ENCODE data around the gene DET1.
A peak's percentile ranks its signal among the peaks of the same experiment; 100 is the strongest.
"Not testable (repeated sequence)": the region's sequence is repeated elsewhere in the genome, so short reads cannot be mapped to it uniquely, and the experiment has no call there.

The DET1 gene

DNA sequence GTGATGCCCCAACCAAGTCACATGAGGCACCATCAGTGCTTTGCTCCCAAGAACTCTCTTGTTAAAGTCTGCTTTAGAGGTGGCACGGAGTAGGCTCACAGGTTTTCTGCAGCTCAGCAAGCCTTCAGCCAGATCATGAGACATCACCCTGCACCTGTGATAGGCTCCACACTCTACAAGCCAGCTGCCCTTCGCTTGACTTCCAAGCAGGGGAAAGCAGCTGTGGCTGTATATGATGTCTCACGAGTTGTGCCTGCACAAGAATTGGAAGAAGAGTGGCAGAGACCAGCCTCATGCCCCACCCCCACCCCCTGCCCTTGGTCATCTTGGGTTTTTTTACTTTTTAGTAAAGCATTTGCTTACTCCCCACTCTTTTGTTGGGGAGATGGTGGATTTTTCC, 56.4 kb downstream of the DET1 start:
- no peak for DNase-seq

DNA sequence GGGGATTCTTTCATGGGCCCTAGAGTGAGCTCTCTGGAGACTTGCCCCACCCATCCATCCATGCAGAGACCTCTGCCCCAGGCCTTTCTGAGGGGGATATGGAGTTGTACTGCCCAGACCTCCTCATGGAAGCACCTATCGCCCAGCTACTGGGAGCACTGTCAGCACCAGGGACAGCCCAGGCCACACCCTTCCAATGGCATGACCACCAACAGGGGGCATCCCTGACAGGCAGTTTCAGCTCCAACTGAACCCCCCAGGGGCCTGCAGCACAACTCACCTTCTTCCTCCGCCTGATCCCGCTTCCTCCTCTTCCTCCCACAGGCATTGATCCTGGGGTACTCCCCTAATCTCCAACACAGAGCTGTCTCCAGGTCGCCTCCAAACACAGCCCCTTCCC, 57.2 kb downstream of the DET1 start:
- DNase-seq, result no peak

- no peak for DNase-seq
Observed at GRCh38 chr15:88487796-88488523, 58.5 kb downstream of the DET1 start.

DNA sequence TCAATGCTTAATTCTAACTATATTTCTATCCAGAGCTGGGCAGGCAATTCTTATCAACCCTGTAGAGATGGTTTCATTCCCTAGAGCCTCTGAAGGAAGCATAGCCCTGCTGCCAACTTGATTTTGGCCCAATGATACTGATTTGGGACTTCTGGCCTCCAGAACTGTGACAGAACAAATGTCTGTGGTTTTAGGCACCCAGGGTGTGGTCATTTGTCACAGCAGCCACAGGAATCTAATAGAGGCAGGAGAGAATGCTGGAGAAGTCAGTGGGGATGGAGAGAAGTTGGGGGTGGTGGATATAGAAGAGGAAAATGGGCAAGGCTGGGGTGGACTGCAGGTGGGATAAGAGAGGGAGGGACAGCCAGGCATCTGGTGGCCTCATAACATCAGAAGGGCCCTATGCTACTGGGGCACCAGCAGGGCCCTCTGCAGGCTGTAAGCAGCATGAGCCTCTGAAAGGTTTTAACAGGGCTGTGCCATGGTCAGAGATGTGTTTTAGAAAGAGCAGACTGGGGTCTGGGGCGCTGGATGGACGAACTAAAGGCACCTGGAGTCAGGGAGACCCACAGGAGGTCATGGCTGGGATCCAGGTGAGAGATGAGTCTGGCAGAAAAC, 59.2 kb downstream of the DET1 start:
- no peak for DNase-seq

DNA sequence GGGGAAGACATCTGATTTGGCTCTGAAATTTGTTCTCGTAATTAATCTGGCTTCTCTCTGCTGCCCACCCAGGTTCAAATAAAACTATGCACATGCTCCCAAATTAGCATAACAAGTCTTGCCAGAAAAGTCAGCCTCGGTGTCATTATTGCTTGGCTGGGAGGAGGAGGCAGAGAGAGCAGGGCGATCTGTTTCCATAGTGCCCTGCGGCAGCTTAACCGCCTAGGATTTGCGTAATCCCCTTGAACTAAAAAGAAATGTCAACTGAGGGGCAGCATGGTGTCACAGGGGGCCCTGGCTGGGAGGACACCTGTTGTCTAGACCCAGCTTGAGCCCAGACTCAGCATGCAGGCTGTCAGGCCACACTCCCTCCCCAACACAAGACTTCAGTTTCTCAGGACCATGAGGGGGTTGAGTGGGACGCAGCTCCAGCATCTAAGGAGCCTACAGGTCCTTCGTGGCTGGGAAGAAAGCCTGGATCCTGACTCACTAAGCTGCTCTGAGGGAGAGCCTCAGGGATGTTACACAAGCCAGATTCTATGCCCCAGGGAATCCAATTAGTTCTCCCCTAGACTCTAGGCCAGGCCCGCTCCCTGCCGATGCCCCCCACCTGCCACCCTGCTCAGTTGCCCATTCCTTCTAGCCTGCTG, 61.7 kb downstream of the DET1 start:
- no peak for DNase-seq

- DNase-seq, result no peak
Observed at GRCh38 chr15:88482263-88482662, 64.2 kb downstream of the DET1 start.

DNA sequence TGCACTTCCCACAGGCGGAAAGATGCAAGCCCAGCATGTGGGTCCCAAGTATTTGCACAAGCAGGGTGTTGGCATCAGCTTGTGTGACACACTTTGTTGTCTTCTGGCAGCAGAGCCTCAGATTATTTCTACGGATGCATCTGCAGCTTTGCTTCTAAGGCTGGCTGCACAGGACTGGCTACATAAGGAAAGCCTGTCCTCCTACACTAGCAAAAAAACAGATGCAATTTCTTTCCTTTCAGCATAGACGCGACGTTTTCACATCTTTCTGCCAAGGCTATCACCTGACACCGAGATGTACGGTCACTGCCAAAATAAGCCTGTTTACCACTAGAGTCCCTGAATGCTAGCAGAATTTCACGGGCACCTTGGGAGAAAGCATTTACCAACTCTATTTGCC, 65.5 kb downstream of the DET1 start:
- DNase-seq, result no peak

GRCh38 chr15:88479169-88479568, 67.3 kb downstream of the DET1 start:
- DNase-seq, result no peak

DNA sequence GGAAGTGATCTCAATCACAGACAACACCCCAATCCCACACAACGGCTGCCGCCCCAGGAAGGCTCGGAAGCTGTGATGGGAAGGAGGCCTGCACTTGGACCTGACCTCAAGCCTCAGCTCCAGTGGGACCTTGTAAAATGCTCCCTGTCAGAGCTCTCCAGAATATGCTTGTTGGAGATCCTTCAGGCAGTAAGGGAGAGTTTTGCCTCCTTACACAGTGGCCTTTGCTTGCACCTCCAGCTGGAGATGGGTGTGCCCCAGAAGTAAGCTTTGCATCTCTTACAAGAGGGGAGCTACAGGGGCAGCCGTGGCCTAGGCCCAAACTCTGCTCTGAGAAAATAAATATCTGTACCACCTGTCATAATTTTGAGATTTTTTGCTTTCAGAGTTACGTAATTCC, 68.6 kb downstream of the DET1 start:
- DNase-seq, result no peak

DNA sequence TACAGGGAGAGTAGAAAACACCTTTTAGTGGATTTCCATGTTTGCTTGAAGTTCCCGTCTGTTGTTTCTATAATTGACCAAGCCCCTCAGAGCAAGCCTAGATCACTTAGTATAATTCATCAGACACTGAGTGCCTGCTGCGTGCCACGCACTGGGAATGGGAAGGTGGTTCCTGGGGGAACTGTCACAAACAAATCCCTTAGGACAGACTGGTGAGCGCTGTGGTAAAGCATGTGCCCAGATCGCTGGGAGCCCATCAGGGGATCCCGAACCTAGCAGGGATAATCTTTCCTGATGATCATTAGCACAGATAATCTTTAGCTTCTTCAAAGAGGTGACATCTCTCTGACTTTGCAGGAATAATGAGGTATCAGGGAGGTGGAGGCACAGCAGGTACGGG, 69.4 kb downstream of the DET1 start:
- no peak for DNase-seq

- DNase-seq, result peak in 1 of 2 donors; percentile 11
Observed at GRCh38 chr15:88476635-88477060, 69.8 kb downstream of the DET1 start.

- not testable (repeated sequence) for DNase-seq
Observed at GRCh38 chr15:88473661-88474293, 72.7 kb downstream of the DET1 start.

DNA sequence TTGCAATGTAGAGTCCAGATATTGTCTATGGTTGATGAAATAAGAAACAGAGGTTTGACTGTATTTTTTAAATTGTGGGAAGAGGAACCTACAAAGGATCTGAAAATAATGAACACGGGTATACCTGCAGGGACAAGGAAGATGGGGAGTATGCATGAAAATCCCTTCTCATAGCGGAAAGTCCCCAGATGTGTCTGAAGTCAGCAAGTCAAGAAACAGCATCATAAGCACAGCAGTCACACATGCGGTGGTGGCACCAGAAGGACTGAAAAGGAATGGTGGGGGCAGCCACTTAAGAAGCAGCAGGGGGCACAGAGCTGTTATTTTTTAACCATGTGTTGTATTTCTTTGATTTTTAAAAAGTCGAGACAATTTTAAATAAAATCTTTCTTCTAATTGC, 74.3 kb downstream of the DET1 start:
- no peak for DNase-seq

DNA sequence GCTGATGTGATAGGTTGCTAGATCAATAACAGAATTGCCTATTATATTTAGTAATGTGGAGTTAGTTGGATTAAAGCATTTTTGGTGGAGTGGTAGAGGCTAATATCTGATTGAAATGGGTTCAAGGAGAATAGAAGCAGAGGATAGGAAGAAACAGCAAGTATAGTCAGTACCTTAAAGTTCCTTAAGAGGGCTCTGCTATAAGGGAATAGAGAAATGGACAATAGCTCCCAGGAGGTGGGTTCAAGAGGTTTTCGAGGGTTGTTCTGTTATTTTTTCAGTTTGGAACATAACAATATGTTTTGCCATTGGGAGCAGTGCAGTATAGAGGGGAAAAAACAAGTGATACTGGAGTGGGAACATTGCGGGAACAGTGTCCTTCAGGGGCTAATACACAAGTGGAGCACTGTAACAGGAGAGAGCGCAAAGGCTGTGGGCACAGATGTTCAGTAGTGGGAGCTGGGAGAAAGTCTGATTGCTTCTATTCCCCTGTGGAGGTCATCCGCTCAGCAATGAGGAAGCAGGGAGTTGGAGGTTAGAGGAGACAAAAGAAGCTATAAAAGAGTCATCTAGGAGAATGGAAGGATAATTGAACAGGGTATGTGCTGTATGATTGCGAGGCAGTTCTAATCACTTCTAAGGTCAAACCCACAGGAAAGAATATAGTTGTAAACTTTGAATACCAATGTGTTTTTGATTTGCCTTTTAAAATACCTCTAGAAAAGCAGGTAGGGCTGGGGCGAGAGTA, 75.7 kb downstream of the DET1 start:
- no peak for DNase-seq

- no peak for DNase-seq
Observed at GRCh38 chr15:88469321-88469720, 77.2 kb downstream of the DET1 start.

DNA sequence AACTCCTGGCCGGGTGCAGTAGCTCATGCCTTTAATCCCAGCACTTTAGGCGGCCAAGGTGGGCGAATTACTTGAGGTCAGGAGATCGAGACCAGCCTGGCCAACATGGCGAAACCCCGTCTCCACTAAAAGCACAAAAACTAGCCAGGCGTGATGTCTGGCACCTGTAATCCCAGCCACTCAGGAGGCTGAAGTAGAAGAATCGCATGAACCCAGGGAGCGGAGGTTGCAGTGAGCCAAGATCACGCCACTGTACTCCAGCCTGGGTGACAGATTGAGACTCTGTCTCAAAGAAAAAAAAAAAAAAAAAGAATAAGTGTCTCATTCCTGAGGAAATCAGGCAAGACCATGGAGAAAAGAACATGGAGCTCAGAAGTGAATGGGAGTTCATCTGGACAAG, 77.8 kb downstream of the DET1 start:
- not testable (repeated sequence) for DNase-seq

DNA sequence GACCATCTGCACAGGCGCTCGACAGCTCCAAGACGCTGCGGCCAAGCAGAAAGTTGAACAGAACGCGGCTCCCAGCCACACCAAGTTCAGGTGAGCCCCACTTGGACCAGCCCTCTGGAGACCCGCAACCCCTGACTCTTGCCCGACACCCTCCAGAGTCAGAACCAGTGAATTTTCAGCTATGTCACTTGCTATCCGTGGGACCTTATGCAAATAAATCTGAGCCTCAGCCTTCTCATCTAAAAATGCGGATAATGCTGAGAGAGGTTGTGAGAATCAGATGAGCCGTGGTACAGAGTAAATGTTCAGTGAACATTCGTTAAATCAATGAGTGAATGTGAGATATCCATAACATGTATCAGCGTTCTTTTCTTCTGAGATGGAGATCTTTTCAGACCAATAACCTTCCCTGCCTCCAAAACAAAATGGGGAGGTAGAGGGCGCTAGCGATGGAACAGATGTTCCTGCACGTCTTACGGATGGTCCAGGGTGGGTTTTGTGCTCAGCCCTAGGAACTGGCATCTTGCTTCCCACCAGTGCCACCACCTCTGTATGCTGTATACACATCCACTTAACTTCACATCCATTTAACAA, 78.4 kb downstream of the DET1 start:
- no peak for DNase-seq

- peak; percentile 89 to 92 for DNase-seq
Observed at GRCh38 chr15:88467073-88467934, 79.2 kb downstream of the DET1 start, which contains the start of the genes MRPL46 and MRPS11. Gene MRPL46, minus strand, starts transcription at chr15:88467388. Its CDS starts 11 bp downstream, at chr15:88467377. Gene MRPS11, plus strand, starts transcription at chr15:88467708. Its CDS starts 10 bp downstream, at chr15:88467718.

- DNase-seq, result no peak
Observed at GRCh38 chr15:88465633-88466224, 80.8 kb downstream of the DET1 start.

DNA sequence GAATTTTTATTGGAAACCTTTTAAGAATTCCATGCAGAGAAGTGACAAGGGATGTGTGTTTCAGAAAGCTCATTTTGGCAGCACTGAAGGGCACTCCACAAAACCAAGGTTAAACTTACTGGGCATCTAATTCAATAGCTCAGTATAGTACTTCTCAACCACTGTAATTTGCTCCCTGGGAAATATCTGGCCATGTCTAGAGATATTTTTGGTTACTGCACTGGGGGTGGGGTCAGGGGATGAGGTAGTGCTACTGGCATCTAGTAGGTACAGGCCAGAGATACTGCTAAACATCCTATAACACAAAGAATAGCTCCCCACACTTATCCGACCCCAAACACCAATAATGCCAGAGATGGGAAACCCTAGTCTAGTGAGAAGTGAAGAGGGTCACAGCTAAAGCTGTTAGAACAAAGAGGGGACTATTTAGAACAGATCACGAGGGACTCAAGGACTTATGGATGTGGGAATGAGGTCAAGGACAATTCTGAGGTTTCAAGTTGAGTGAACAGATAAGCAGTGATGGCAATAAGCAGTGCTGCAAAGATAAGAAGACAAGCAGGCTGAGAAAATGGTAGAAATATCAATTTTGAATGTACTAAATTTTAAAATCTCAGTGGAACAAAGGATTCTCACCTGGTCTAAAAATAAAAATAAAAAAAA, 82.5 kb downstream of the DET1 start:
- DNase-seq, result no peak

All from activated CD4-positive, alpha-beta T cell treated with anti-CD3 and anti-CD28 coated beads for 4 hours (primary cell).